Gastrocnemius medialis (tissue), 4 donors: ENCODE results near the gene CTDSPL. TPM values are rescaled to one million over a fixed set of nuclear protein-coding genes. Genes with fewer than 3 reads are reported as not detected.

ENCODE experiments used
- ATAC-seq, 2 donors: fragments of 150-250 bp; one replicate each; pipeline ENCODE4 v1.9.1; 2016
- DNase-seq, 2 donors: peaks; one replicate each; pipeline ENCODE4 v3.0.0-alpha.2; 2019
- H3K27ac ChIP-seq, 4 donors: fragments of 200-600 bp; sonication (generic); 1 replicate in 1 of 4; 2 replicates in 3 of 4; pipeline ENCODE4 v1.5.1; 2016 to 2018; ENCODE audit warnings: mild to moderate bottlenecking in 2 of 4, moderate library complexity in 1 of 4
- H3K27me3 ChIP-seq, 3 donors: fragments of 200-600 bp; sonication (generic) in 2 of 3; 1 replicate in 1 of 3; 2 replicates in 2 of 3; pipeline versions ENCODE4 v1.5.1 to v1.6.0; 2016 to 2019; ENCODE audit warnings: mild to moderate bottlenecking in 1 of 3, moderate library complexity in 1 of 3
- H3K36me3 ChIP-seq, 2 donors: fragments of 200-600 bp; sonication (generic) in 1 of 2; one replicate each; pipeline ENCODE4 v1.5.1; 2017 to 2018
- H3K4me1 ChIP-seq, 2 donors: fragments of 200-600 bp; sonication (generic) in 1 of 2; one replicate each; pipeline ENCODE4 v1.5.1; 2016 to 2017; ENCODE audit warnings: mild to moderate bottlenecking in 2 of 2
- H3K4me3 ChIP-seq, 4 donors: fragments of 200-600 bp; sonication (generic) in 3 of 4; 1 replicate in 1 of 4; 2 replicates in 3 of 4; pipeline ENCODE4 v1.5.1; 2016 to 2019; ENCODE audit warnings: mild to moderate bottlenecking in 2 of 4
- H3K9me3 ChIP-seq, 3 donors: fragments of 200-600 bp; sonication (generic) in 2 of 3; 1 replicate in 1 of 3; 2 replicates in 2 of 3; pipeline ENCODE4 v1.5.1; 2016 to 2019
- CTCF ChIP-seq, 5 experiments: fragments of 450-650 bp in 3 of 5; fragments of 200-600 bp in 2 of 5; sonication (generic) in 2 of 5; IDR thresholded peaks in 4 of 5; conservative IDR thresholded peaks in 1 of 5; 1 replicate in 4 of 5; 2 replicates in 1 of 5; pipeline ENCODE4 v1.5.1; 2016 to 2019; ENCODE audit warnings: antibody characterized with exemption in 5 of 5, mild to moderate bottlenecking in 3 of 5, moderate library complexity in 3 of 5
- POLR2A ChIP-seq, 2 donors: fragments of 450-650 bp; IDR thresholded peaks; one replicate each; pipeline ENCODE4 v1.6.1; 2017; ENCODE audit warnings: antibody characterized with exemption in 2 of 2, mild to moderate bottlenecking in 2 of 2, moderate library complexity in 2 of 2
- in situ Hi-C, 4 donors: fragments of 200-750 bp; cut with MboI; loops; one replicate each; pipeline versions ENCODE4 v1.15.0 to v1.8.0; 2017; ENCODE audit warnings: low sequenced_read_pairs in 4 of 4
- intact Hi-C: fragments of 100-400 bp; cut with DNase I; formaldehyde crosslinking; loops from one replicate; pipeline ENCODE4 v1.15.1; 2023; ENCODE audit warnings: low total_unique reads
- total RNA-seq, 4 donors: library from RNA; depleted of rRNA; stranded (reverse); fragments of >200 nt; gene quantifications; one replicate each; pipeline versions ENCODE4 v1.1.0 to v1.2.3, GENCODE V29; 2016

The CTDSPL gene
- total RNA-seq, 4 donors from 2014 or later: 12.1 to 23.1 (median 14.6) TPM

DNA sequence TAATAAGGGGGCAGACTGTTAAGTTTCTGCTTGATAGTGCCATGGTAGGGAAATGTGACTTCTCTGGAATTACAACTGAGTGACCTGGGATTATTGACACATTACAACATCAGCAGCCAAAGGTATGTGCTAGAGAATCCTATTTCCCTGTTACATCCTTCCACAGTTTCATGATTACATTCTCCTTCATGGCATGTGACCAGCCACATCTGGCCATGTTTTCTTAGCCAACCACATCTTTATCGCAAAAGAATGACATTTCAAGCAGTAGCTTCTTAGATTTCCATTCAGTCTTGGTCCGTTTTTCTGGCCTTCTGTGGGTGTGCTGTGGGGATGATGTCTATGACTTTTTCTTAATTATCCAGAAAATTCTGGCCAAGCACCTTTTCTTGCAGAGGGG lies 45.4 kb upstream of the CTDSPL start:
- intact Hi-C loops (no loop called here), in situ Hi-C loops (no loop called here)
- TF ChIP-seq POLR2A (IDR thresholded peaks at IDR 0.05): no peak
- TF ChIP-seq CTCF (IDR thresholded peaks at IDR 0.05 in 4 of 5, conservative IDR thresholded peaks at IDR 0.05 in 1 of 5): no peak
- H3K27me3 ChIP-seq: no peaks in the 10 kb centered on the region
- H3K27ac ChIP-seq: no peak overlapping the region
- H3K4me1 ChIP-seq: no peaks in the 10 kb centered on the region
- H3K36me3 ChIP-seq: no peaks in the 10 kb centered on the region
- ATAC-seq (no peak), DNase-seq (no peak)
- no peak overlapping the region for H3K4me3 ChIP-seq
- no peaks in the 10 kb centered on the region for H3K9me3 ChIP-seq

DNA sequence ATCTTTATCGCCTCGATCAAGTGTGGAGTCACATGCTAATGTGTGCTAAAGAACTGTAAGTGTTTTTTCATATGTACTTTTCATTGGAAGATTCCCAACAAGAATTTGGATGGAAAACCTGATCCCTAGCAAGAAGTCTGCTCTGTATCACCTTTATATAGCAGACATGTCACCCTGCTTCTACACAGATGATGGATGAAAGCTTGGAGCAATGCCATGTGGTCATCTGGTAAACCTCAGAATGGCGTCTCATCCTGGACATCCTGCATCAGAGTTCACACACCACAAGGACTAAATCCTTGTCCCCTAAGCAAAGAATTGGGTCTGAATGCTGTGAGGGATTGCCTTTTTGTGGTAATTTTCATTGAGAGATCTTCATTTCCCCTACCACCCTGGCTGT lies 42.1 kb upstream of the CTDSPL start:
- Histone ChIP-seq H3K4me1 (no peaks in the 10 kb centered on the region), H3K27ac (peak overlapping the region in 1 of 4 donors; percentile 5), H3K9me3 (no peaks in the 10 kb centered on the region), H3K4me3 (no peak overlapping the region), H3K36me3 (no peaks in the 10 kb centered on the region), H3K27me3 (no peaks in the 10 kb centered on the region)
- intact Hi-C loops: no loop called here
- no peak for DNase-seq
- no peak for TF ChIP-seq CTCF (IDR thresholded peaks at IDR 0.05 in 4 of 5, conservative IDR thresholded peaks at IDR 0.05 in 1 of 5)
- TF ChIP-seq POLR2A (IDR thresholded peaks at IDR 0.05): no peak
- in situ Hi-C loops: no loop called here
- ATAC-seq: no peak

DNA sequence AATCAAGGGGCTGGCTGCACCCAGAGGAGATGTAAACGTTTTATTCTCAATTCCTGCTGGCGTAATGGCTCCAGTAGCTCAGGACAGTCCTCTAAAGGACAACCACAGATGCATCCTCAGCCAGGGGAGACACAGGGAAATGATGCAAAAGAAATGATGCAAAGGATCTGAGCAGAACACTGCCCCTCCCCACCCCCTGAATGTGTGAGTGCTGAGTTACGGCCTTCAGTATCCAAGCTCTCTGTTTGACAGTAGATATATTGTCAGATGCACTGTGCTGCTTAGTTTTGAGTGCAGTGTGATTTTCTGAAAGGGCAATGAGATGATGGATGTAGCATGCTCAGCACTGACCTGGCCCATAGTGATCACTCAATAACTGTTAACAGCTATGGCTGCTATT lies 41.4 kb upstream of the CTDSPL start:
- DNase-seq (no peak), ATAC-seq (no peak)
- Histone ChIP-seq H3K9me3 (no peaks in the 10 kb centered on the region), H3K4me3 (no peak overlapping the region), H3K4me1 (no peaks in the 10 kb centered on the region), H3K27ac (no peak overlapping the region), H3K27me3 (no peaks in the 10 kb centered on the region), H3K36me3 (no peaks in the 10 kb centered on the region)
- in situ Hi-C loops: no loop called here
- no peak for TF ChIP-seq POLR2A (IDR thresholded peaks at IDR 0.05)
- TF ChIP-seq CTCF (IDR thresholded peaks at IDR 0.05 in 4 of 5, conservative IDR thresholded peaks at IDR 0.05 in 1 of 5): no peak
- intact Hi-C loops: no loop called here

DNA sequence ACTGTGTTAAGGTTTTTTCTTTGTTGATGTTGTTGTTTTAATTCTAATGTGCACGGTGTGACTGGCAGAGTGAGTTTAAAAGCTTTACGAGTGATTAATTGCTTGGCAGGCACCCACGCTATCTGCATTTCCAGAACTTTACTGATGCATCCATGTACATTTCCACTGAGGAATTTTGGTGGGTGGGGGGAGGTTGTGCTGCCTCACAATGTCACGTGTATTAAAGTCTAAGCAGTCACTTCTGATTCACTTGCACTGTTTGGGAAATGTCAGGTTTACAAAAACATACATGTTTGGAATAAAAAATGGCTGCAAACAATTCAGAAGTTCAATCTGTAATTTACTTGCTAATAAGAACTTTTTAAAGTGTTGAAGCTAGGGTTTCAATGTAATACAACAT lies 38.5 kb upstream of the CTDSPL start:
- no peaks in the 10 kb centered on the region for H3K27me3 ChIP-seq
- ATAC-seq (no peak), DNase-seq (no peak)
- in situ Hi-C loops (no loop called here), intact Hi-C loops (no loop called here)
- H3K4me1 ChIP-seq: no peaks in the 10 kb centered on the region
- no peaks in the 10 kb centered on the region for H3K36me3 ChIP-seq
- TF ChIP-seq POLR2A (IDR thresholded peaks at IDR 0.05): no peak
- TF ChIP-seq CTCF (IDR thresholded peaks at IDR 0.05 in 4 of 5, conservative IDR thresholded peaks at IDR 0.05 in 1 of 5): no peak
- H3K27ac ChIP-seq: no peak overlapping the region
- H3K9me3 ChIP-seq: no peaks in the 10 kb centered on the region
- H3K4me3 ChIP-seq: no peak overlapping the region
